ENCODE results near the gene DPEP1.

GRCh38 chr16:89584768-89585549, 28.5 kb upstream of the DPEP1 start:
- no peak for TF ChIP-seq CTCF (IDR thresholded peaks at IDR 0.05)
- TF ChIP-seq POLR2A (IDR thresholded peaks at IDR 0.05), result no peak
